HepG2 (cell line): ENCODE measurements around the gene HID1. TPM values are rescaled to one million over a fixed set of nuclear protein-coding genes. Genes with fewer than 3 reads are reported as not detected.

Experiments
- AHR ChIP-seq: IDR thresholded peaks from 2 replicates; pipeline ENCODE4 v1.6.1; 2018; ENCODE audit warnings: missing genetic modification reagents, missing compliant biosample characterization
- CBX1 ChIP-seq: IDR thresholded peaks from one replicate; pipeline ENCODE4 v1.6.1; 2016; ENCODE audit warnings: antibody characterized with exemption, low read depth
- CENPX ChIP-seq: sonication (generic); formaldehyde crosslinking; IDR thresholded peaks from 2 replicates; pipeline ENCODE4 v1.9.0; 2021; ENCODE audit warnings: mild to moderate bottlenecking, missing genetic modification reagents, moderate library complexity
- HNRNPL ChIP-seq: fragments of 200-400 bp; formaldehyde crosslinking; IDR thresholded peaks from 2 replicates; pipeline ENCODE4 v1.6.1; 2017; ENCODE audit warnings: mild to moderate bottlenecking, low read depth, low read length
- KDM5A ChIP-seq: fragments of 200-600 bp; sonication (generic); IDR thresholded peaks from 2 replicates; pipeline ENCODE4 v1.7.0; 2018; ENCODE audit warnings: antibody characterized with exemption, mild to moderate bottlenecking, low read length, borderline replicate concordance
- KLF16 ChIP-seq, 2 experiments: sonication (generic) in 1 of 2; formaldehyde crosslinking in 1 of 2; IDR thresholded peaks; 2 replicates each; pipeline versions ENCODE4 v1.6.1 to v1.8.0; 2016 to 2023; ENCODE audit warnings: missing genetic modification reagents in 2 of 2, missing compliant biosample characterization in 1 of 2
- NR1H2 ChIP-seq: sonication (generic); formaldehyde crosslinking; IDR thresholded peaks from 2 replicates; pipeline ENCODE4 v1.8.1; 2022; ENCODE audit warnings: low read depth, missing genetic modification reagents, borderline replicate concordance
- U2AF2 ChIP-seq: fragments of 200-400 bp; formaldehyde crosslinking; IDR thresholded peaks from 2 replicates; pipeline ENCODE4 v1.6.1; 2017; ENCODE audit warnings: low read depth, mild to moderate bottlenecking, low read length
- ZNF180 ChIP-seq: sonication (generic); formaldehyde crosslinking; IDR thresholded peaks from 2 replicates; pipeline ENCODE4 v1.4.0; 2020; ENCODE audit warnings: low read depth, missing genetic modification reagents, borderline replicate concordance
- ZNF256 ChIP-seq: sonication (generic); formaldehyde crosslinking; conservative IDR thresholded peaks from 2 replicates; pipeline ENCODE4 v1.4.0; 2020; ENCODE audit warnings: missing genetic modification reagents
- ZNF3 ChIP-seq: IDR thresholded peaks from 2 replicates; pipeline ENCODE4 v1.7.0; 2017; ENCODE audit warnings: inconsistent platforms
- ZNF619 ChIP-seq: sonication (generic); formaldehyde crosslinking; IDR thresholded peaks from 2 replicates; pipeline ENCODE4 v1.4.0; 2020; ENCODE audit warnings: mild to moderate bottlenecking, missing genetic modification reagents
- ZSCAN29 ChIP-seq: sonication (generic); formaldehyde crosslinking; conservative IDR thresholded peaks from 2 replicates; pipeline ENCODE4 v1.4.0; 2020; ENCODE audit warnings: mild to moderate bottlenecking, missing genetic modification reagents
- polyA plus RNA-seq, 8 experiments: library from polyadenylated mRNA; depleted of rRNA in 3 of 8; stranded (reverse) in 7 of 8; unstranded in 1 of 8; fragments of >200 nt; fragmentation: Illumina TruSeq in 4 of 8; extraction: Trizol in 4 of 8; gene quantifications; 2 replicates each; pipeline versions ENCODE4 v1.2.1 to v1.2.3, GENCODE V29; 2011 to 2016; ENCODE audit warnings: low read depth in 4 of 8, missing spikeins in 1 of 8, mixed read lengths in 1 of 8; ENCODE audit not compliant: insufficient read depth in 1 of 8
- total RNA-seq, 5 experiments: library from RNA; depleted of rRNA; stranded (reverse); fragments of >200 nt; fragmentation: Illumina TruSeq; extraction: Trizol; gene quantifications; 2 replicates each; pipeline ENCODE4 v1.2.3, GENCODE V29; 2016; ENCODE audit warnings: low read depth in 1 of 5
- TF ChIP-seq, protein P1 (sequence below): sonication (generic); formaldehyde crosslinking; conservative IDR thresholded peaks from 2 replicates; pipeline ENCODE4 v1.4.0; 2020; ENCODE audit warnings: missing genetic modification reagents
- TF ChIP-seq, protein P2 (sequence below): sonication (generic); formaldehyde crosslinking; IDR thresholded peaks from 2 replicates; pipeline ENCODE4 v1.5.0; 2020; ENCODE audit warnings: mild to moderate bottlenecking, missing genetic modification reagents
- TF ChIP-seq, protein P3 (sequence below): sonication (generic); formaldehyde crosslinking; IDR thresholded peaks from 2 replicates; pipeline ENCODE4 v1.4.0; 2020; ENCODE audit warnings: missing genetic modification reagents
- TF ChIP-seq, protein P4 (sequence below): IDR thresholded peaks from 2 replicates; pipeline ENCODE4 v1.6.1; 2016
- TF ChIP-seq, protein P5 (sequence below): sonication (generic); formaldehyde crosslinking; IDR thresholded peaks from 2 replicates; pipeline ENCODE4 v1.8.0; 2022; ENCODE audit warnings: missing genetic modification reagents, mild to moderate bottlenecking, moderate library complexity, borderline replicate concordance

Gene HID1
- total and polyA plus RNA-seq, 2 of the 13 experiments (the other 11 are each of a cell fraction or from before 2014, with no cell fraction given), result 2.1 to 10.6 TPM

DNA sequence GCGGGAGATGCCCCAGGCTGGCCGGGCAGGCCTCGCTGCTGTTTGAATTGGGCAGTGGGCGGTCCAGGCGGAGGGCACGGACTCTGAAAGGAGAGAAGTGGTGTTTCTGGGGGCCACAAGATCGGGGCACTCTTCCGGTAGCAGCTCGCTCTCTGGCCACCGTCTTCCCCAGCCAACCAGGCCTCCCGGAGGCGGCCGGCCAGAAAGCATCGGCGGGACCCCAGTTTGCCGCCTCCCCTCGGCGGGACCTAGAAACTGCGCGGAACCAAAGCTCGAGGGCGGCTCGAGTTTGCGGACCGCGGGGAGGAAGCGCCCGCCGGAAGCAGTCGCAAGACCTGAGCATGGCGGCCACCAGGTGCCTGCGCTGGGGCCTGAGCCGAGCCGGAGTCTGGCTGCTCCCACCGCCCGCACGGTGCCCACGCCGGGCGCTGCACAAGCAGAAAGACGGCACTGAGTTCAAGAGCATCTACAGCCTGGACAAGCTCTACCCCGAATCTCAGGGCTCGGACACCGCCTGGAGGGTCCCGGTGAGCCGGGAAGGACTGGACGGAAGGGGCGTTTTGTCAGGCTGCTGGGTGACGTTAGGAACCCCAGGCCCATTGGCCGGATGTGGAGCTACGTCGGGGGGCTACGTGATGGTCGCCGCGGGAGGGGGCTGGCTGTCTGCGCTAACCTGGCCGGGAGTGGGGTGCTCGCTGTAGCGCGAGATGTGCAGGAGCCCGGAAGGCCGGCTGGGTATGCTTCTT, 40.0 kb upstream of the HID1 start, which contains the start of gene MRPL58 (continued):
- TF ChIP-seq, protein P1, sequence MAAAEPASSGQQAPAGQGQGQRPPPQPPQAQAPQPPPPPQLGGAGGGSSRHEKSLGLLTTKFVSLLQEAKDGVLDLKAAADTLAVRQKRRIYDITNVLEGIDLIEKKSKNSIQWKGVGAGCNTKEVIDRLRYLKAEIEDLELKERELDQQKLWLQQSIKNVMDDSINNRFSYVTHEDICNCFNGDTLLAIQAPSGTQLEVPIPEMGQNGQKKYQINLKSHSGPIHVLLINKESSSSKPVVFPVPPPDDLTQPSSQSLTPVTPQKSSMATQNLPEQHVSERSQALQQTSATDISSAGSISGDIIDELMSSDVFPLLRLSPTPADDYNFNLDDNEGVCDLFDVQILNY (CRISPR knock-in tag), result peak; percentile 91
- TF ChIP-seq, protein P2, sequence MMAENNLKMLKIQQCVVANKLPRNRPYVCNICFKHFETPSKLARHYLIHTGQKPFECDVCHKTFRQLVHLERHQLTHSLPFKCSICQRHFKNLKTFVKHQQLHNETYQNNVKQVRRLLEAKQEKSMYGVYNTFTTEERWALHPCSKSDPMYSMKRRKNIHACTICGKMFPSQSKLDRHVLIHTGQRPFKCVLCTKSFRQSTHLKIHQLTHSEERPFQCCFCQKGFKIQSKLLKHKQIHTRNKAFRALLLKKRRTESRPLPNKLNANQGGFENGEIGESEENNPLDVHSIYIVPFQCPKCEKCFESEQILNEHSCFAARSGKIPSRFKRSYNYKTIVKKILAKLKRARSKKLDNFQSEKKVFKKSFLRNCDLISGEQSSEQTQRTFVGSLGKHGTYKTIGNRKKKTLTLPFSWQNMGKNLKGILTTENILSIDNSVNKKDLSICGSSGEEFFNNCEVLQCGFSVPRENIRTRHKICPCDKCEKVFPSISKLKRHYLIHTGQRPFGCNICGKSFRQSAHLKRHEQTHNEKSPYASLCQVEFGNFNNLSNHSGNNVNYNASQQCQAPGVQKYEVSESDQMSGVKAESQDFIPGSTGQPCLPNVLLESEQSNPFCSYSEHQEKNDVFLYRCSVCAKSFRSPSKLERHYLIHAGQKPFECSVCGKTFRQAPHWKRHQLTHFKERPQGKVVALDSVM, result peak; percentile 83
- TF ChIP-seq ZNF619, result peak; percentile 94; the same call in 1 of the 2 replicates
- no peak for TF ChIP-seq U2AF2
- TF ChIP-seq CBX1, result peak; percentile 64
- TF ChIP-seq, protein P3, sequence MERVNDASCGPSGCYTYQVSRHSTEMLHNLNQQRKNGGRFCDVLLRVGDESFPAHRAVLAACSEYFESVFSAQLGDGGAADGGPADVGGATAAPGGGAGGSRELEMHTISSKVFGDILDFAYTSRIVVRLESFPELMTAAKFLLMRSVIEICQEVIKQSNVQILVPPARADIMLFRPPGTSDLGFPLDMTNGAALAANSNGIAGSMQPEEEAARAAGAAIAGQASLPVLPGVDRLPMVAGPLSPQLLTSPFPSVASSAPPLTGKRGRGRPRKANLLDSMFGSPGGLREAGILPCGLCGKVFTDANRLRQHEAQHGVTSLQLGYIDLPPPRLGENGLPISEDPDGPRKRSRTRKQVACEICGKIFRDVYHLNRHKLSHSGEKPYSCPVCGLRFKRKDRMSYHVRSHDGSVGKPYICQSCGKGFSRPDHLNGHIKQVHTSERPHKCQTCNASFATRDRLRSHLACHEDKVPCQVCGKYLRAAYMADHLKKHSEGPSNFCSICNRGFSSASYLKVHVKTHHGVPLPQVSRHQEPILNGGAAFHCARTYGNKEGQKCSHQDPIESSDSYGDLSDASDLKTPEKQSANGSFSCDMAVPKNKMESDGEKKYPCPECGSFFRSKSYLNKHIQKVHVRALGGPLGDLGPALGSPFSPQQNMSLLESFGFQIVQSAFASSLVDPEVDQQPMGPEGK (CRISPR knock-in tag), result peak; percentile 97
- TF ChIP-seq AHR (CRISPR knock-in tag), result peak; percentile 98
- peak; percentile 73; the same call in 1 of the 2 replicates for TF ChIP-seq NR1H2
- TF ChIP-seq KDM5A, result peak; percentile 95
- TF ChIP-seq ZSCAN29 (CRISPR knock-in tag), result no peak; the same call in 1 of the 2 replicates
- TF ChIP-seq ZNF256, result peak; percentile 83
- TF ChIP-seq CENPX (CRISPR knock-in tag), result no peak
- TF ChIP-seq, protein P4, sequence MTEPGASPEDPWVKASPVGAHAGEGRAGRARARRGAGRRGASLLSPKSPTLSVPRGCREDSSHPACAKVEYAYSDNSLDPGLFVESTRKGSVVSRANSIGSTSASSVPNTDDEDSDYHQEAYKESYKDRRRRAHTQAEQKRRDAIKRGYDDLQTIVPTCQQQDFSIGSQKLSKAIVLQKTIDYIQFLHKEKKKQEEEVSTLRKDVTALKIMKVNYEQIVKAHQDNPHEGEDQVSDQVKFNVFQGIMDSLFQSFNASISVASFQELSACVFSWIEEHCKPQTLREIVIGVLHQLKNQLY (CRISPR knock-in tag), result peak; percentile 81
- TF ChIP-seq ZNF3, result 0 out of 2 replicates have a peak, but pooled peaks have one; percentile 65
- TF ChIP-seq, protein P5, sequence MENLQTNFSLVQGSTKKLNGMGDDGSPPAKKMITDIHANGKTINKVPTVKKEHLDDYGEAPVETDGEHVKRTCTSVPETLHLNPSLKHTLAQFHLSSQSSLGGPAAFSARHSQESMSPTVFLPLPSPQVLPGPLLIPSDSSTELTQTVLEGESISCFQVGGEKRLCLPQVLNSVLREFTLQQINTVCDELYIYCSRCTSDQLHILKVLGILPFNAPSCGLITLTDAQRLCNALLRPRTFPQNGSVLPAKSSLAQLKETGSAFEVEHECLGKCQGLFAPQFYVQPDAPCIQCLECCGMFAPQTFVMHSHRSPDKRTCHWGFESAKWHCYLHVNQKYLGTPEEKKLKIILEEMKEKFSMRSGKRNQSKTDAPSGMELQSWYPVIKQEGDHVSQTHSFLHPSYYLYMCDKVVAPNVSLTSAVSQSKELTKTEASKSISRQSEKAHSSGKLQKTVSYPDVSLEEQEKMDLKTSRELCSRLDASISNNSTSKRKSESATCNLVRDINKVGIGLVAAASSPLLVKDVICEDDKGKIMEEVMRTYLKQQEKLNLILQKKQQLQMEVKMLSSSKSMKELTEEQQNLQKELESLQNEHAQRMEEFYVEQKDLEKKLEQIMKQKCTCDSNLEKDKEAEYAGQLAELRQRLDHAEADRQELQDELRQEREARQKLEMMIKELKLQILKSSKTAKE (CRISPR knock-in tag), result no peak; the same call in 1 of the 2 replicates
- TF ChIP-seq ZNF180 (CRISPR knock-in tag), result peak; percentile 83; the same call in 1 of the 2 replicates
- peak in 1 of 2 experiments; percentile 100; a peak in 3 of 4 replicates for TF ChIP-seq KLF16 (CRISPR knock-in tag; IDR thresholded peaks at IDR 0.05)
- peak; percentile 96 for TF ChIP-seq HNRNPL
